Fibroblast of villous mesenchyme (primary cell): Measurements from ENCODE around the gene CRTC3. TPM values are rescaled to one million over a fixed set of nuclear protein-coding genes. Genes with fewer than 3 reads are reported as not detected.
A peak's percentile ranks its signal among the peaks of the same experiment; 100 is the strongest.
"Not testable (repeated sequence)": the region's sequence is repeated elsewhere in the genome, so short reads cannot be mapped to it uniquely, and the experiment has no call there.

Experiments
- DNase-seq: peaks from one replicate; pipeline ENCODE4 v3.0.0-alpha.2; 2010; ENCODE audit warnings: low read depth
- H3K4me3 ChIP-seq: 2 replicates; pipeline ENCODE4 v1.5.1; 2011; ENCODE audit warnings: low read depth, mild to moderate bottlenecking, low read length
- total RNA-seq: library from RNA; depleted of rRNA; stranded (reverse); fragments of >200 nt; gene quantifications from 2 replicates; pipeline ENCODE4 v1.2.3, GENCODE V29; 2012
- TF ChIP-seq, protein P1 (sequence below): IDR thresholded peaks from 2 replicates; pipeline ENCODE4 v1.5.1; 2012; ENCODE audit warnings: low read depth, mild to moderate bottlenecking, low read length; ENCODE audit not compliant: insufficient read depth

Gene CRTC3
- total RNA-seq, 1 donor = 21.2 TPM

DNA sequence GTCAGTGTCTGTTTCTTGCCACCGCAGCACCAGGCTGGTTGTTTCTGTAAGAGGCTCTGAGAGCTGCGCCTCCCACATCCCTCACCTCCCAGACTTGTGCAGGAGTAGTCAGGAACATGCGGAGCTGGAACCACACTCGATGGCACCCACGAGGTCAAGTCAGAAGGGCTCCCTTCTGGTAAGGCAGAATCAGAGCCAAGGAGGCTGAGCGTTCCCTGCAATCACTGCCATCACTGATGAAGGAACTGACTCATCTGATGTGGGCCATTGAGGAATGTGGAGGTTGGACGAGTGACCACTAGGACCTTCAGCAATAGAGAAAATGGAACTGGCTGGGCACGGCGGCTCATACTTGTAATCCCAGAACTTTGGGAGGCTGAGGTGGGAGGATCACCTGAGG, 151.8 kb downstream of the CRTC3 start:
- H3K4me3 ChIP-seq = no peak overlapping the region
- peak; percentile 80 for DNase-seq
- TF ChIP-seq, protein P1, sequence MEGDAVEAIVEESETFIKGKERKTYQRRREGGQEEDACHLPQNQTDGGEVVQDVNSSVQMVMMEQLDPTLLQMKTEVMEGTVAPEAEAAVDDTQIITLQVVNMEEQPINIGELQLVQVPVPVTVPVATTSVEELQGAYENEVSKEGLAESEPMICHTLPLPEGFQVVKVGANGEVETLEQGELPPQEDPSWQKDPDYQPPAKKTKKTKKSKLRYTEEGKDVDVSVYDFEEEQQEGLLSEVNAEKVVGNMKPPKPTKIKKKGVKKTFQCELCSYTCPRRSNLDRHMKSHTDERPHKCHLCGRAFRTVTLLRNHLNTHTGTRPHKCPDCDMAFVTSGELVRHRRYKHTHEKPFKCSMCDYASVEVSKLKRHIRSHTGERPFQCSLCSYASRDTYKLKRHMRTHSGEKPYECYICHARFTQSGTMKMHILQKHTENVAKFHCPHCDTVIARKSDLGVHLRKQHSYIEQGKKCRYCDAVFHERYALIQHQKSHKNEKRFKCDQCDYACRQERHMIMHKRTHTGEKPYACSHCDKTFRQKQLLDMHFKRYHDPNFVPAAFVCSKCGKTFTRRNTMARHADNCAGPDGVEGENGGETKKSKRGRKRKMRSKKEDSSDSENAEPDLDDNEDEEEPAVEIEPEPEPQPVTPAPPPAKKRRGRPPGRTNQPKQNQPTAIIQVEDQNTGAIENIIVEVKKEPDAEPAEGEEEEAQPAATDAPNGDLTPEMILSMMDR = no peak

DNA sequence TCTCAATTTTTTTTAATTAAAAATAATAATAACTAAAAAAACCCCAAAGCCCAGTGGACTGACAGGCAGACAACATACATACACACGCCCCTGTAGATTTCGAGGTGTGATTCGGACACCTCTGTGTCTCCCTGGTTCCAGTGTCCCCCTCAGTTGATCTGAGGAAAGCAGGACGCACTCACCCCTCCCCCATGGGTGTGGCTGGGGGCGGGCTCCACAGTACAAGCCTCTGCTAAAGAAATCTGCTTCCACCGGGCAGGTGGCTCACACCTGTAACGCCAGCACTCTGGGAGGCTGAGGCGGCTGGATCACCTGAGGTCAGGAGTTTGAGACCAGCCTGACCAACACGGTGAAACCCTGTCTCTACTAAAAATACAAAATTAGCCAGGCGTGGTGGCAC, 153.6 kb downstream of the CRTC3 start:
- no peak for DNase-seq
- H3K4me3 ChIP-seq = no peak overlapping the region
- TF ChIP-seq, protein P1 = no peak

GRCh38 chr15:90683876-90684275, 154.2 kb downstream of the CRTC3 start:
- H3K4me3 ChIP-seq = no peak overlapping the region
- DNase-seq = no peak
- TF ChIP-seq, protein P1 = no peak

- TF ChIP-seq, protein P1 = no peak
- DNase-seq = no peak
- no peak overlapping the region for H3K4me3 ChIP-seq
Measured at GRCh38 chr15:90684281-90684680, 154.6 kb downstream of the CRTC3 start.

DNA sequence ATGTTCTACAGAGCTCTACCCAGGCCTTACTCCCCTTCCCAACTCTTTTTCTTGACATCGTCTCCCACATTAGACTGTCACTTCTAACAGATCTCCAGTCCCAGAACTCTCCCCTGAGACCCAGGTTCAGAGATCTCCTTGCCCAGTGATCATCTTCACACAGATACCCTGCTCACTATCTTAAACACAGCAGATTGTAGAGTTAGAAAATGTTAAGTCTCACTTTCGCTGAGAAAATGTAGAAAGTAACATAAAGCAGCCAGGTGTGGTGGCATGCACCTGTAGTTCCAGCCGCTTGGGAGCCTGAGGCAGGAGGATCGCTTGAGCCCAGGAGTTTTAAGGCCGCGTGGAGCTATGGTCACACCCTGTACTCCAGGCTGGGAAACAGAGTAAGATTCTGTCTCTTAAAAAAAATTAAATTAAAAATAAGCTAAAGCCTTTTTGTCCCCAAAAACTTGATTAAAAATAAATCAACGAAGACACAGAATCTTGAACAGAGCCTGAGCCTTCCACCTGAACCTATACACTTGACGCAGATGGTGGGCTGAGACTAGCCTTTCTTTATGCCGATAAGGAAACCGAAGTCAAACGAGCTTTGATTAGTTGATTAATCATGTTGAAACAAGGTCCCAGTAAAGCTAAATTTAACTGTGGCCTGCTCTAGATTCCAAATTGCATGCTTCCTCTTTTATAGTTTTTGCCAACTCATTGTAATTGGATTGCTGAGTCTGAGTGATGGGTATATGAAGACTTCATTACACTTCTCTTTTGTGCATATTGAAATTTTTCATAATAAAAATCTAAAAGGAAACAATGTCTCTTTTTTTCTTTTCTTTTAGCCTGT, 156.1 kb downstream of the CRTC3 start:
- H3K4me3 ChIP-seq = no peak overlapping the region

GRCh38 chr15:90686435-90687218, 156.9 kb downstream of the CRTC3 start:
- TF ChIP-seq, protein P1 = no peak
- H3K4me3 ChIP-seq = no peak overlapping the region
- DNase-seq = peak; percentile 66

More for the DNA sequence above, 156.1 kb downstream of the CRTC3 start:
- DNase-seq = no peak
- TF ChIP-seq, protein P1 = no peak

DNA sequence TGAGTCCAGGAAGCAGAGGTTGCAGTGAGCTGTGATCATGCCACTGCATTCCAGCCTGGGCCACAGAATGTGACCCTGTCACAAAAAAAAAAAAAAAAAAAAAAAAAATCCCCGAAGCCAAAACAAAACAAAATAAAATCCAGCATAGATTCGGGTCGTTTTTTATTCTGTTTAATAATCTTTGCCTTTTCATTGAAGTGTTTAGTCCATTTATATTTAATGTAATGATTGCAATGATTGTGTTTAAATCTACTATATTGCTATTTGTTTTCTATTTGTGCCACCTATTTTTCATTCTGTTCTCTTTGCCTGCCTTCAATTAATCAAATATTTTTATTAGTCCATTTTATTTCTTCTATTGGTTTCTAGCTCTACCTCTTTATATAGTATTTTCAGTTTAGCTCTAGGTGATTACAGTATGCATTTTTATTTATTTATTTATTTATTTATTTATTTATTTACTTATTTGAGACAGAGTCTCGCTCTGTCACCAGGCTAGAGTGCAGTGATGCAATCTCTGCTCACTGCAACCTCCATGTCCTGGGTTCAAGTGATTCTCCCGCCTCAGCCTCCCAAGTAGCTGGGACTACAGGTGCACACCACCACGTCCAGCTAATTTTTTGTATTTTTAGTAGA, 159.7 kb downstream of the CRTC3 start:
- DNase-seq = not testable (repeated sequence)

More for the DNA sequence above, 159.7 kb downstream of the CRTC3 start:
- not testable (repeated sequence) for H3K4me3 ChIP-seq
